NCI-H1048 (cell line): Measurements from ENCODE around the gene DOCK2.
"Not testable (repeated sequence)": the region's sequence is repeated elsewhere in the genome, so short reads cannot be mapped to it uniquely, and the experiment has no call there.

Source experiments
- DNase-seq: peaks from one replicate; lab custom pipeline; 2025; lab: John Stamatoyannopoulos, UW

DOCK2 gene

GRCh38 chr5:169637085-169637548 lies at the start of gene DOCK2:
TSS of gene DOCK2 (plus strand) at chr5:169637275. CDS start at chr5:169637327, 52 bp downstream.
- no peak for DNase-seq

GRCh38 chr5:169590602-169591001 lies 46.5 kb upstream of the DOCK2 start:
- DNase-seq, result no peak

GRCh38 chr5:169591636-169592035 lies 45.4 kb upstream of the DOCK2 start:
- no peak for DNase-seq

GRCh38 chr5:169592937-169593650 lies 44.0 kb upstream of the DOCK2 start:
- no peak for DNase-seq

- DNase-seq, result no peak
These were observed 41.8 kb upstream of the DOCK2 start for GRCh38 chr5:169595172-169595820.

GRCh38 chr5:169599451-169599850 lies 37.6 kb upstream of the DOCK2 start:
- no peak for DNase-seq

GRCh38 chr5:169602535-169602934 lies 34.5 kb upstream of the DOCK2 start:
- DNase-seq, result no peak

GRCh38 chr5:169606279-169606678 lies 30.8 kb upstream of the DOCK2 start:
- DNase-seq, result no peak

- DNase-seq, result no peak
These were observed 29.2 kb upstream of the DOCK2 start for GRCh38 chr5:169607882-169608281.

- DNase-seq, result no peak
These were observed 27.4 kb upstream of the DOCK2 start for GRCh38 chr5:169609716-169610115.

GRCh38 chr5:169610606-169611005 lies 26.5 kb upstream of the DOCK2 start:
- DNase-seq, result no peak

GRCh38 chr5:169615561-169615960 lies 21.5 kb upstream of the DOCK2 start:
- DNase-seq, result no peak

- DNase-seq, result not testable (repeated sequence)
These were observed 12.8 kb upstream of the DOCK2 start for GRCh38 chr5:169624307-169624706.

- DNase-seq, result no peak
These were observed 10.3 kb upstream of the DOCK2 start for GRCh38 chr5:169626779-169627178.

GRCh38 chr5:169627551-169627950 lies 9.5 kb upstream of the DOCK2 start:
- no peak for DNase-seq

- DNase-seq, result no peak
These were observed 8.2 kb upstream of the DOCK2 start for GRCh38 chr5:169628892-169629291.

GRCh38 chr5:169629847-169630548 lies 7.1 kb upstream of the DOCK2 start:
- DNase-seq, result no peak

- DNase-seq, result no peak
These were observed 5.7 kb upstream of the DOCK2 start for GRCh38 chr5:169631360-169631759.

- no peak for DNase-seq
These were observed 4.1 kb upstream of the DOCK2 start for GRCh38 chr5:169632946-169633345.

- no peak for DNase-seq
These were observed 2.5 kb upstream of the DOCK2 start for GRCh38 chr5:169634606-169635005.

- DNase-seq, result no peak
These were observed 1.1 kb upstream of the DOCK2 start for GRCh38 chr5:169635936-169636335.

GRCh38 chr5:169636477-169637084 lies 494 bp upstream of the DOCK2 start:
- DNase-seq, result no peak
